Measurements from ENCODE around the gene PPFIA1. TPM values are rescaled to one million over a fixed set of nuclear protein-coding genes. Genes with fewer than 3 reads are reported as not detected.
A peak's percentile ranks its signal among the peaks of the same experiment; 100 is the strongest.

PPFIA1 gene
- total RNA-seq, 4 donors from 2014 or later: 50.9 to 57.9 (median 54.6) TPM

- H3K27ac ChIP-seq: peak overlapping the region; percentile 60 to 74 (median 68)
- WGBS, 2 donors: 48 to 58% methylated on average over 10 of the region's 10 CpGs
Measured at GRCh38 chr11:70324376-70325115, 54.1 kb downstream of the PPFIA1 start.

GRCh38 chr11:70325824-70326223, 55.3 kb downstream of the PPFIA1 start:
- Histone ChIP-seq H3K27ac (peak overlapping the region; percentile 60 to 74 (median 68)), H3K27me3 (no peaks in the 10 kb centered on the region), H3K4me3 (replicated peaks in 1 of 3) (no peak overlapping the region), H3K9me3 (no peaks in the 10 kb centered on the region), H3K4me1 (peaks cover 37 to 41% of the 10 kb centered on the region in 2 donors), H3K36me3 (peaks cover 9 to 15% of the 10 kb centered on the region in 2 donors)
- intact Hi-C loops (cut with DNase I): no loop called here
- 93 to 96% methylated on average over 3 of the region's 3 CpGs for WGBS, 2 donors
- TF ChIP-seq POLR2A (IDR thresholded peaks at IDR 0.05): no peak
- TF ChIP-seq CTCF (IDR thresholded peaks at IDR 0.05): no peak
- no peak for DNase-seq

More at GRCh38 chr11:70324376-70325115, 54.1 kb downstream of the PPFIA1 start:
- no peak for TF ChIP-seq POLR2A (IDR thresholded peaks at IDR 0.05)
- no peak for TF ChIP-seq CTCF (IDR thresholded peaks at IDR 0.05)
- intact Hi-C loops (cut with DNase I): loop anchor here (5.0 kb wide), 1 partner anchor 52 kb away; the partner anchor contains the start of gene PPFIA1
- peak; percentile 75 to 87 for DNase-seq
- no peaks in the 10 kb centered on the region for H3K27me3 ChIP-seq
- no peak overlapping the region for H3K4me3 ChIP-seq (replicated peaks in 1 of 3)
- peaks cover 37 to 41% of the 10 kb centered on the region in 2 donors for H3K4me1 ChIP-seq
- H3K36me3 ChIP-seq: peaks cover 2 to 5% of the 10 kb centered on the region in 2 donors
- H3K9me3 ChIP-seq: no peaks in the 10 kb centered on the region

GRCh38 chr11:70326365-70326811, 55.9 kb downstream of the PPFIA1 start:
- peaks cover 9 to 19% of the 10 kb centered on the region in 2 donors for H3K36me3 ChIP-seq
- H3K4me3 ChIP-seq (replicated peaks in 1 of 3): no peak overlapping the region

GRCh38 chr11:70326833-70327232, 56.3 kb downstream of the PPFIA1 start:
- peaks cover 37 to 41% of the 10 kb centered on the region in 2 donors for H3K4me1 ChIP-seq
- peak overlapping the region; percentile 60 to 74 (median 68) for H3K27ac ChIP-seq
- peaks cover 11 to 24% of the 10 kb centered on the region in 2 donors for H3K36me3 ChIP-seq
- no peaks in the 10 kb centered on the region for H3K27me3 ChIP-seq
- H3K9me3 ChIP-seq: no peaks in the 10 kb centered on the region
- intact Hi-C loops (cut with DNase I): no loop called here
- DNase-seq: no peak
- H3K4me3 ChIP-seq (replicated peaks in 1 of 3): no peak overlapping the region
- TF ChIP-seq CTCF (IDR thresholded peaks at IDR 0.05): no peak
- TF ChIP-seq POLR2A (IDR thresholded peaks at IDR 0.05): no peak
- 54 to 60% methylated on average over 2 of the region's 2 CpGs for whole genome bisulfite sequencing, 2 donors

More at GRCh38 chr11:70326365-70326811, 55.9 kb downstream of the PPFIA1 start:
- peaks cover 37 to 41% of the 10 kb centered on the region in 2 donors for H3K4me1 ChIP-seq
- H3K27ac ChIP-seq: peak overlapping the region; percentile 60 to 74 (median 68)
- DNase-seq: peak; percentile 50 to 57
- intact Hi-C loops (cut with DNase I): no loop called here
- 20 to 26% methylated on average over 6 of the region's 6 CpGs for WGBS, 2 donors
- H3K9me3 ChIP-seq: no peaks in the 10 kb centered on the region
- H3K27me3 ChIP-seq: no peaks in the 10 kb centered on the region
- no peak for TF ChIP-seq CTCF (IDR thresholded peaks at IDR 0.05)
- no peak for TF ChIP-seq POLR2A (IDR thresholded peaks at IDR 0.05)

- TF ChIP-seq POLR2A (IDR thresholded peaks at IDR 0.05) (no peak), CTCF (IDR thresholded peaks at IDR 0.05) (no peak)
- intact Hi-C loops (cut with DNase I): no loop called here
- H3K27me3 ChIP-seq: no peaks in the 10 kb centered on the region
- no peaks in the 10 kb centered on the region for H3K9me3 ChIP-seq
- H3K4me1 ChIP-seq: peaks cover 37 to 41% of the 10 kb centered on the region in 2 donors
- peaks cover 20 to 28% of the 10 kb centered on the region in 2 donors for H3K36me3 ChIP-seq
- H3K4me3 ChIP-seq (replicated peaks in 1 of 3): no peak overlapping the region
- H3K27ac ChIP-seq: no peak overlapping the region
- WGBS, 2 donors: 97% methylated on average over 10 of the region's 10 CpGs
- no peak for DNase-seq
Measured at GRCh38 chr11:70327717-70328116, 57.2 kb downstream of the PPFIA1 start.
